IMR-90 (cell line): ENCODE results near the gene OSCP1. TPM values are rescaled to one million over a fixed set of nuclear protein-coding genes. Genes with fewer than 3 reads are reported as not detected.

Experiments used
- ATAC-seq: fragments of 200-7000 bp; cut with Tn5 transposase; 2 replicates; pipeline ENCODE4 v1.9.1; 2020; ENCODE audit warnings: low read depth, mild to moderate bottlenecking, moderate library complexity
- BruUV-seq: library from RNA; stranded (reverse); fragments of 400-500 nt; replicated peaks from 2 replicates; lab custom pipeline; 2021; lab: Mats Ljungman, UMichigan
- CTCF ChIA-PET: fragments of 300-600 bp; formaldehyde crosslinking; extraction: SDS; loops from one replicate; lab custom pipeline; 2021; ENCODE audit warnings: antibody characterized with exemption; lab: Yijun Ruan, JAX
- POLR2A ChIA-PET: fragments of 300-600 bp; sonication (Branson Sonifier 250); formaldehyde crosslinking; loops from one replicate; lab custom pipeline; 2022; ENCODE audit warnings: antibody characterized with exemption; ENCODE audit not compliant: unreplicated experiment; lab: Charles Lee
- DNase-seq: peaks from one replicate; pipeline ENCODE4 v3.0.0; 2013
- H2AFZ ChIP-seq: replicated peaks from 2 replicates; pipeline ENCODE3; 2013; ENCODE audit warnings: low read length, mild to moderate bottlenecking; ENCODE audit not compliant: poor library complexity
- H2AK5ac ChIP-seq: 2 replicates; pipeline ENCODE4 v1.6.1; 2013; ENCODE audit warnings: low read depth, low read length, inconsistent platforms
- H2AK9ac ChIP-seq: replicated peaks from 2 replicates; pipeline ENCODE3; 2013; ENCODE audit warnings: mild to moderate bottlenecking, low read depth, low read length, moderate library complexity; ENCODE audit not compliant: poor library complexity
- H2BK120ac ChIP-seq: 2 replicates; pipeline ENCODE4 v1.6.1; 2013; ENCODE audit warnings: low read depth, low read length, inconsistent platforms
- H2BK15ac ChIP-seq: 3 replicates; pipeline ENCODE4 v1.6.1; 2013; ENCODE audit warnings: low read depth, low read length, inconsistent platforms
- H2BK20ac ChIP-seq: 2 replicates; pipeline ENCODE4 v1.6.1; 2013; ENCODE audit warnings: low read depth, mild to moderate bottlenecking, inconsistent platforms, low read length, moderate library complexity
- H2BK5ac ChIP-seq: 2 replicates; pipeline ENCODE4 v1.6.1; 2013; ENCODE audit warnings: mild to moderate bottlenecking, low read depth, low read length, inconsistent platforms; ENCODE audit not compliant: poor library complexity, severe bottlenecking
- H3K14ac ChIP-seq: replicated peaks from 2 replicates; pipeline ENCODE4 v1.6.1; 2013; ENCODE audit warnings: low read depth, low read length, inconsistent platforms
- H3K18ac ChIP-seq: 2 replicates; pipeline ENCODE4 v1.6.1; 2013; ENCODE audit warnings: low read depth, low read length, control low read depth
- H3K23ac ChIP-seq: 2 replicates; pipeline ENCODE4 v1.6.1; 2013; ENCODE audit warnings: low read depth, low read length, inconsistent platforms
- H3K27ac ChIP-seq: 2 replicates; pipeline ENCODE4 v1.5.1; 2013; ENCODE audit warnings: mild to moderate bottlenecking, control low read depth, low read length; ENCODE audit not compliant: insufficient read depth
- H3K27me3 ChIP-seq: 2 replicates; pipeline ENCODE4 v1.6.1; 2013; ENCODE audit warnings: low read length; ENCODE audit not compliant: control insufficient read depth, insufficient read depth
- H3K36me3 ChIP-seq: 2 replicates; pipeline ENCODE4 v1.6.1; 2013; ENCODE audit warnings: low read length, mixed read lengths; ENCODE audit not compliant: control insufficient read depth, insufficient read depth
- H3K4ac ChIP-seq: 2 replicates; pipeline ENCODE4 v1.6.1; 2013; ENCODE audit warnings: low read depth, low read length, inconsistent platforms
- H3K4me1 ChIP-seq: 2 replicates; pipeline ENCODE4 v1.6.1; 2013; ENCODE audit warnings: low read length, mixed read lengths; ENCODE audit not compliant: control insufficient read depth, insufficient read depth
- H3K4me2 ChIP-seq: 2 replicates; pipeline ENCODE4 v1.6.1; 2013; ENCODE audit warnings: low read depth, mild to moderate bottlenecking, control low read depth, low read length, moderate library complexity
- H3K4me3 ChIP-seq: 2 replicates; pipeline ENCODE4 v1.5.1; 2013; ENCODE audit warnings: low read depth, mild to moderate bottlenecking, control low read depth, low read length, moderate library complexity; ENCODE audit not compliant: insufficient read depth
- H3K56ac ChIP-seq: 2 replicates; pipeline ENCODE4 v1.6.1; 2013; ENCODE audit warnings: low read length, inconsistent platforms; ENCODE audit not compliant: insufficient read depth; ENCODE audit errors: extremely low read depth
- H3K79me1 ChIP-seq, 2 experiments: 2 replicates each; pipeline ENCODE4 v1.6.1; 2013; ENCODE audit warnings: low read length in 2 of 2, inconsistent platforms in 1 of 2, low read depth in 1 of 2
- H3K9ac ChIP-seq: 2 replicates; pipeline ENCODE4 v1.6.1; 2013; ENCODE audit warnings: low read depth, low read length, control low read depth
- H3K9me1 ChIP-seq: 2 replicates; pipeline ENCODE4 v1.6.1; 2013; ENCODE audit warnings: low read length, inconsistent platforms; ENCODE audit not compliant: insufficient read depth
- H3K9me3 ChIP-seq: 2 replicates; pipeline ENCODE4 v1.6.1; 2013; ENCODE audit warnings: low read length; ENCODE audit not compliant: control insufficient read depth, insufficient read depth
- H4K20me1 ChIP-seq: 2 replicates; pipeline ENCODE4 v1.6.1; 2013; ENCODE audit warnings: low read length, inconsistent platforms; ENCODE audit not compliant: insufficient read depth
- H4K5ac ChIP-seq: 2 replicates; pipeline ENCODE4 v1.6.1; 2013; ENCODE audit warnings: mild to moderate bottlenecking, low read depth, low read length, control low read depth
- H4K8ac ChIP-seq, 2 experiments: 2 replicates each; pipeline ENCODE4 v1.6.1; 2013; ENCODE audit warnings: low read depth in 2 of 2, low read length in 2 of 2, control low read depth in 1 of 2, inconsistent platforms in 1 of 2
- H4K91ac ChIP-seq: 2 replicates; pipeline ENCODE4 v1.6.1; 2013; ENCODE audit warnings: low read depth, low read length, inconsistent platforms; ENCODE audit not compliant: insufficient read depth
- ELK1 ChIP-seq: fragments of 150-350 bp; IDR thresholded peaks from 2 replicates; pipeline ENCODE4 v1.6.1; 2016; ENCODE audit warnings: low read depth, mild to moderate bottlenecking, low read length, moderate library complexity, borderline replicate concordance
- MAFK ChIP-seq: IDR thresholded peaks from 2 replicates; pipeline ENCODE4 v1.6.1; 2012; ENCODE audit warnings: low read depth, low read length, improper control_type of control experiment
- NFE2L2 ChIP-seq: fragments of 150-350 bp; IDR thresholded peaks from 2 replicates; pipeline ENCODE4 v1.6.1; 2016; ENCODE audit warnings: low read depth, mild to moderate bottlenecking, low read length
- POLR2A ChIP-seq: IDR thresholded peaks from 2 replicates; pipeline ENCODE4 v1.6.1; 2012; ENCODE audit warnings: mild to moderate bottlenecking, low read depth, low read length
- RAD21 ChIP-seq: IDR thresholded peaks from 2 replicates; pipeline ENCODE4 v1.6.1; 2012; ENCODE audit warnings: low read length, improper control_type of control experiment
- SMC3 ChIP-seq: fragments of 150-350 bp; IDR thresholded peaks from 2 replicates; pipeline ENCODE4 v1.6.1; 2016; ENCODE audit warnings: low read depth, mild to moderate bottlenecking, antibody characterized with exemption, low read length, moderate library complexity
- USF2 ChIP-seq: fragments of 150-350 bp; IDR thresholded peaks from 2 replicates; pipeline ENCODE4 v1.6.1; 2017; ENCODE audit warnings: mild to moderate bottlenecking, antibody characterized with exemption, low read length, low read depth
- WGBS, 2 experiments: methylation state at CpG; one replicate each; pipeline versions ENCODE4 v1.1.5 to v1.1.7; 2013; ENCODE audit warnings: missing lambda C conversion rate in 2 of 2; ENCODE audit not compliant: insufficient read length in 1 of 2; ENCODE audit errors: extremely low coverage in 2 of 2; 5-methylcytosine and 5-hydroxymethylcytosine counted together
- dilution Hi-C: fragments of 300-500 bp; cut with HindIII; formaldehyde crosslinking; loops from one replicate; pipeline ENCODE4 v1.14.3; 2018; ENCODE audit warnings: low sequenced_read_pairs; ENCODE audit not compliant: unreplicated experiment
- in situ Hi-C: fragments of 300-500 bp; cut with MboI; formaldehyde crosslinking; loops from 3 replicates; pipeline ENCODE4 v1.14.3; 2019; ENCODE audit warnings: low sequenced_read_pairs, inconsistent platforms, mixed read lengths
- intact Hi-C: fragments of 100-400 bp; cut with micrococcal nuclease; formaldehyde crosslinking; loops from 2 replicates; pipeline ENCODE4 v1.10.0; 2022
- polyA plus RNA-seq, 3 experiments: library from polyadenylated mRNA; depleted of rRNA; stranded (reverse); fragments of >200 nt; gene quantifications; 2 replicates each; pipeline ENCODE4 v1.2.3, GENCODE V29; 2012; ENCODE audit warnings: low replicate concordance in 1 of 3
- total RNA-seq: library from RNA; depleted of rRNA; stranded (reverse); fragments of >200 nt; gene quantifications from 2 replicates; pipeline ENCODE4 v1.2.3, GENCODE V29; 2012
- TF ChIP-seq, protein P1 (sequence below): conservative IDR thresholded peaks from 2 replicates; pipeline ENCODE4 v1.5.1; 2012; ENCODE audit warnings: mild to moderate bottlenecking, low read depth, low read length, improper control_type of control experiment

Gene OSCP1
- total and polyA plus RNA-seq, 2 of the 4 experiments (the other 2 are of a cell fraction): 7.8 to 11.8 TPM

GRCh38 chr1:36401602-36402503, 48.4 kb downstream of the OSCP1 start:
- no peak overlapping the region for H3K18ac ChIP-seq
- H2BK15ac ChIP-seq: no peak overlapping the region
- H3K27ac ChIP-seq: no peak overlapping the region
- H3K9me3 ChIP-seq: no peaks in the 10 kb centered on the region
- no peak overlapping the region for H3K14ac ChIP-seq
- in situ Hi-C loops: loop anchor here (25.0 kb wide), 1 partner anchor 290 kb away; no protein-coding TSS in a partner anchor
- H3K9ac ChIP-seq: no peak overlapping the region
- H3K4me1 ChIP-seq: no peaks in the 10 kb centered on the region
- no peak overlapping the region for H3K23ac ChIP-seq
- no peak overlapping the region for H3K4me3 ChIP-seq
- no peak overlapping the region for H4K5ac ChIP-seq
- DNase-seq (no peak), ATAC-seq (no peak)
- H3K27me3 ChIP-seq: no peaks in the 10 kb centered on the region
- H2AK5ac ChIP-seq: peak overlapping the region; percentile 39; the same call in 1 of the 2 replicates
- H4K91ac ChIP-seq: no peak overlapping the region
- H3K36me3 ChIP-seq: no peaks in the 10 kb centered on the region
- no peak overlapping the region for H3K4me2 ChIP-seq
- no peaks in the 10 kb centered on the region for H3K9me1 ChIP-seq
- no peak overlapping the region for H2BK20ac ChIP-seq
- H2BK120ac ChIP-seq: no peak overlapping the region
- dilution Hi-C loops: no loop called here
- peaks cover 0 to 7% of the 10 kb centered on the region in 2 experiments; a peak in 2 of 4 replicates for H3K79me1 ChIP-seq
- no peak overlapping the region for H2BK5ac ChIP-seq
- no peak overlapping the region for H2AFZ ChIP-seq
- 0 out of 2 replicates have a peak overlapping the region, but pooled peaks have one; percentile 5 for H3K4ac ChIP-seq
- 0 out of 4 replicates have a peak overlapping the region, but pooled peaks of 1 of the 2 experiments have one; percentile 42 for H4K8ac ChIP-seq
- no peaks in the 10 kb centered on the region for H4K20me1 ChIP-seq
- H3K56ac ChIP-seq: no peak overlapping the region
- ChIA-PET POLR2A (no interaction called here), CTCF (no interaction called here)
- intact Hi-C loops: no loop called here
- H2AK9ac ChIP-seq: no peak overlapping the region
- TF ChIP-seq USF2 (no peak), ELK1 (no peak), NFE2L2 (no peak), MAFK (no peak), SMC3 (no peak), RAD21 (no peak), POLR2A (no peak)
- TF ChIP-seq, protein P1, sequence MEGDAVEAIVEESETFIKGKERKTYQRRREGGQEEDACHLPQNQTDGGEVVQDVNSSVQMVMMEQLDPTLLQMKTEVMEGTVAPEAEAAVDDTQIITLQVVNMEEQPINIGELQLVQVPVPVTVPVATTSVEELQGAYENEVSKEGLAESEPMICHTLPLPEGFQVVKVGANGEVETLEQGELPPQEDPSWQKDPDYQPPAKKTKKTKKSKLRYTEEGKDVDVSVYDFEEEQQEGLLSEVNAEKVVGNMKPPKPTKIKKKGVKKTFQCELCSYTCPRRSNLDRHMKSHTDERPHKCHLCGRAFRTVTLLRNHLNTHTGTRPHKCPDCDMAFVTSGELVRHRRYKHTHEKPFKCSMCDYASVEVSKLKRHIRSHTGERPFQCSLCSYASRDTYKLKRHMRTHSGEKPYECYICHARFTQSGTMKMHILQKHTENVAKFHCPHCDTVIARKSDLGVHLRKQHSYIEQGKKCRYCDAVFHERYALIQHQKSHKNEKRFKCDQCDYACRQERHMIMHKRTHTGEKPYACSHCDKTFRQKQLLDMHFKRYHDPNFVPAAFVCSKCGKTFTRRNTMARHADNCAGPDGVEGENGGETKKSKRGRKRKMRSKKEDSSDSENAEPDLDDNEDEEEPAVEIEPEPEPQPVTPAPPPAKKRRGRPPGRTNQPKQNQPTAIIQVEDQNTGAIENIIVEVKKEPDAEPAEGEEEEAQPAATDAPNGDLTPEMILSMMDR: no peak
- BruUV-seq: no TSS peak
- no CpG with 5 or more reads among the region's 12 CpGs for WGBS, 2 experiments
